Loucy (cell line): Measurements from ENCODE around the gene TBC1D22A.

Experiments
- CTCF ChIP-seq: fragments of 200-600 bp; sonication (generic); conservative IDR thresholded peaks from 2 replicates; pipeline ENCODE4 v1.5.1; 2014; ENCODE audit warnings: mild to moderate bottlenecking, antibody characterized with exemption, low read length
- EZH2phosphoT487 ChIP-seq: fragments of 200-600 bp; IDR thresholded peaks from 2 replicates; pipeline ENCODE4 v1.6.1; 2018; ENCODE audit warnings: antibody characterized with exemption, mild to moderate bottlenecking, moderate library complexity, borderline replicate concordance

GRCh38 chr22:47066616-47066905 lies 304.1 kb downstream of the TBC1D22A start:
- TF ChIP-seq CTCF (no peak), EZH2phosphoT487 (no peak)
